ENCODE data around the gene TMC4. TPM values are rescaled to one million over a fixed set of nuclear protein-coding genes. Genes with fewer than 3 reads are reported as not detected.

The TMC4 gene
- polyA plus RNA-seq, 1 of the 3 experiments (the other 2 are of a cell fraction) = 2.8 TPM

DNA sequence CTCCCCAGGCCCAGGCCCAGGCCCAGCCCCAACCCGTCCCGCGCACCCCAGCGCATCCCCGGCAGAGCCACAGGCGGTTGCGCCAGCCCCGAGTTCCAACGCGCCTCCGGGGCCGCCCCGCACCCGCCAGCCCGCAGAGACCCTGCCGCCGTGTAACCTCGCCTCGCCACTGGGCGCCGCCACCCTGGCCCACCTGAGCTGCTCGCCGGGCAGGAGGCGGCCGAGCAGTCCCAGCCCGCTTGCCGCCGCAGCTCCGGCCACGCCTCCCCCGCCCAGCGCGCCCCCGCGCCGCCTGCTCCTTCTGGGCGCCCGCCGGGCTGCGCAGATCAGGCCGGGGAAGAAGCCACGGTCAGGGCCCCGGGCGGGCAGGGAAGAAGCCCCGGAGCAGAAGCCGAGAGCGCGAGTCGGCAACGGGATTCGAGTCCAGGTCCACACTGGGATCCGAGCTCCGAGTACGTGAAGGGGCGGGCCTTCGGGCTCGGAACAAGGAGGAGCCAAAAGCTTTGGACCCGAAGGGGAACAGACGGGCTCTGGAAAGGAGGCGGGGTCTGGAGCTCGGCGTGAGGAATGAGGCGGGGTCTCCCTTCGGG, 16.3 kb upstream of the TMC4 start, which contains the start of gene MBOAT7:
Gene MBOAT7 (minus strand): TSS at position 436 of the 590 bp plus-strand sequence. CDS start 1,072 bp downstream, outside the sequence.
- H3K4me3 ChIP-seq (ENCODE audit: low read depth in 2 of 2, low read length in 1 of 2) = peak within 1 kb of the TSS; percentile 84 to 100
- H3K79me2 ChIP-seq (ENCODE audit: insufficient read depth) = peaks cover 72% of the 10 kb centered on the region
- 0% methylated on average over 25 of the region's 64 CpGs for WGBS (ENCODE audit: low lambda C conversion rate)

More for the DNA sequence above, 16.3 kb upstream of the TMC4 start, which contains the start of gene MBOAT7:
- ChIA-PET POLR2A (interaction anchor here (0.5 to 4.1 kb wide), 9 partner anchors 12 to 428 kb away, joined by 3 to 50 read pairs (median 3); partner anchors contain the start of genes LENG1, MYADM and RPS9), CTCF (interaction anchor here (0.9 to 1.7 kb wide), 7 partner anchors 9 to 77 kb away, joined by 4 to 7 read pairs (median 6); partner anchors contain the start of gene TMC4)
- Histone ChIP-seq H3K27ac (ENCODE audit: low read depth in 2 of 2, low read length in 1 of 2) (peak within 1 kb of the TSS; percentile 96 to 97), H2AFZ (ENCODE audit: low read depth) (peak within 1 kb of the TSS; percentile 82; the same call in 1 of the 2 replicates), H3K9me2 (no peaks in the 10 kb centered on the region), H3F3A (replicated peaks; ENCODE audit: insufficient read depth) (peaks cover 7% of the 10 kb centered on the region), H3K9ac (peak within 1 kb of the TSS; percentile 92), H4K20me1 (ENCODE audit: insufficient read depth) (no peaks in the 10 kb centered on the region), H3K27me3 (ENCODE audit: insufficient read depth) (no peaks in the 10 kb centered on the region), H3K4me1 (ENCODE audit: control insufficient read depth in 1 of 2, insufficient read depth in 2 of 2, low read depth in 1 of 2, low read length in 1 of 2) (peaks cover 0 to 15% of the 10 kb centered on the region in 2 experiments; a peak in 1 of 4 replicates), H3K9me3 (no peaks in the 10 kb centered on the region), H3K36me3 (replicated peaks in 1 of 2; ENCODE audit: control insufficient read depth in 1 of 2, insufficient read depth in 2 of 2, low read length in 1 of 2) (peaks cover 21 to 23% of the 10 kb centered on the region in 2 experiments), H3K4me2 (peak within 1 kb of the TSS; percentile 90)
- TF ChIP-seq, protein P1, sequence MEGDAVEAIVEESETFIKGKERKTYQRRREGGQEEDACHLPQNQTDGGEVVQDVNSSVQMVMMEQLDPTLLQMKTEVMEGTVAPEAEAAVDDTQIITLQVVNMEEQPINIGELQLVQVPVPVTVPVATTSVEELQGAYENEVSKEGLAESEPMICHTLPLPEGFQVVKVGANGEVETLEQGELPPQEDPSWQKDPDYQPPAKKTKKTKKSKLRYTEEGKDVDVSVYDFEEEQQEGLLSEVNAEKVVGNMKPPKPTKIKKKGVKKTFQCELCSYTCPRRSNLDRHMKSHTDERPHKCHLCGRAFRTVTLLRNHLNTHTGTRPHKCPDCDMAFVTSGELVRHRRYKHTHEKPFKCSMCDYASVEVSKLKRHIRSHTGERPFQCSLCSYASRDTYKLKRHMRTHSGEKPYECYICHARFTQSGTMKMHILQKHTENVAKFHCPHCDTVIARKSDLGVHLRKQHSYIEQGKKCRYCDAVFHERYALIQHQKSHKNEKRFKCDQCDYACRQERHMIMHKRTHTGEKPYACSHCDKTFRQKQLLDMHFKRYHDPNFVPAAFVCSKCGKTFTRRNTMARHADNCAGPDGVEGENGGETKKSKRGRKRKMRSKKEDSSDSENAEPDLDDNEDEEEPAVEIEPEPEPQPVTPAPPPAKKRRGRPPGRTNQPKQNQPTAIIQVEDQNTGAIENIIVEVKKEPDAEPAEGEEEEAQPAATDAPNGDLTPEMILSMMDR (IDR thresholded peaks at IDR 0.05) = peak; percentile 33
- TF ChIP-seq, protein P2, sequence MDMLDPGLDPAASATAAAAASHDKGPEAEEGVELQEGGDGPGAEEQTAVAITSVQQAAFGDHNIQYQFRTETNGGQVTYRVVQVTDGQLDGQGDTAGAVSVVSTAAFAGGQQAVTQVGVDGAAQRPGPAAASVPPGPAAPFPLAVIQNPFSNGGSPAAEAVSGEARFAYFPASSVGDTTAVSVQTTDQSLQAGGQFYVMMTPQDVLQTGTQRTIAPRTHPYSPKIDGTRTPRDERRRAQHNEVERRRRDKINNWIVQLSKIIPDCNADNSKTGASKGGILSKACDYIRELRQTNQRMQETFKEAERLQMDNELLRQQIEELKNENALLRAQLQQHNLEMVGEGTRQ (IDR thresholded peaks at IDR 0.05; ENCODE audit: borderline replicate concordance, low read depth, low read length) = no peak
- TF ChIP-seq SIN3A (IDR thresholded peaks at IDR 0.05; ENCODE audit: borderline replicate concordance, low read depth, low read length) (peak; percentile 26; the same call in 1 of the 2 replicates), CHD2 (IDR thresholded peaks at IDR 0.05; ENCODE audit: low read length, partially characterized antibody) (peak; percentile 10), POLR2AphosphoS5 (IDR thresholded peaks at IDR 0.05; ENCODE audit: low read depth, low read length) (peak; percentile 63; the same call in 1 of the 2 replicates), TAF1 (IDR thresholded peaks at IDR 0.05; ENCODE audit: borderline replicate concordance, low read depth, low read length) (0 out of 2 replicates have a peak, but pooled peaks have one; percentile 55), EZH2phosphoT487 (IDR thresholded peaks at IDR 0.05; ENCODE audit: borderline replicate concordance, low read depth) (no peak)
- TF ChIP-seq, protein P3, sequence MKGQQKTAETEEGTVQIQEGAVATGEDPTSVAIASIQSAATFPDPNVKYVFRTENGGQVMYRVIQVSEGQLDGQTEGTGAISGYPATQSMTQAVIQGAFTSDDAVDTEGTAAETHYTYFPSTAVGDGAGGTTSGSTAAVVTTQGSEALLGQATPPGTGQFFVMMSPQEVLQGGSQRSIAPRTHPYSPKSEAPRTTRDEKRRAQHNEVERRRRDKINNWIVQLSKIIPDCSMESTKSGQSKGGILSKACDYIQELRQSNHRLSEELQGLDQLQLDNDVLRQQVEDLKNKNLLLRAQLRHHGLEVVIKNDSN (IDR thresholded peaks at IDR 0.05; ENCODE audit: borderline replicate concordance, low read depth) = no peak
- TF ChIP-seq, protein P4, sequence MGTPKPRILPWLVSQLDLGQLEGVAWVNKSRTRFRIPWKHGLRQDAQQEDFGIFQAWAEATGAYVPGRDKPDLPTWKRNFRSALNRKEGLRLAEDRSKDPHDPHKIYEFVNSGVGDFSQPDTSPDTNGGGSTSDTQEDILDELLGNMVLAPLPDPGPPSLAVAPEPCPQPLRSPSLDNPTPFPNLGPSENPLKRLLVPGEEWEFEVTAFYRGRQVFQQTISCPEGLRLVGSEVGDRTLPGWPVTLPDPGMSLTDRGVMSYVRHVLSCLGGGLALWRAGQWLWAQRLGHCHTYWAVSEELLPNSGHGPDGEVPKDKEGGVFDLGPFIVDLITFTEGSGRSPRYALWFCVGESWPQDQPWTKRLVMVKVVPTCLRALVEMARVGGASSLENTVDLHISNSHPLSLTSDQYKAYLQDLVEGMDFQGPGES (IDR thresholded peaks at IDR 0.05; ENCODE audit: low read depth, low read length) = no peak
- TF ChIP-seq, protein P5, sequence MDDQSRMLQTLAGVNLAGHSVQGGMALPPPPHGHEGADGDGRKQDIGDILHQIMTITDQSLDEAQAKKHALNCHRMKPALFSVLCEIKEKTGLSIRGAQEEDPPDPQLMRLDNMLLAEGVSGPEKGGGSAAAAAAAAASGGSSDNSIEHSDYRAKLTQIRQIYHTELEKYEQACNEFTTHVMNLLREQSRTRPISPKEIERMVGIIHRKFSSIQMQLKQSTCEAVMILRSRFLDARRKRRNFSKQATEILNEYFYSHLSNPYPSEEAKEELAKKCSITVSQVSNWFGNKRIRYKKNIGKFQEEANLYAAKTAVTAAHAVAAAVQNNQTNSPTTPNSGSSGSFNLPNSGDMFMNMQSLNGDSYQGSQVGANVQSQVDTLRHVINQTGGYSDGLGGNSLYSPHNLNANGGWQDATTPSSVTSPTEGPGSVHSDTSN (IDR thresholded peaks at IDR 0.05) = no peak
- peak; percentile 94 for DNase-seq

All from SK-N-SH (cell line).